NB4 (cell line): ENCODE data around the gene ASIC1.

Experiments
- DNase-seq: peaks from one replicate; pipeline ENCODE4 v3.0.0; 2010; ENCODE audit warnings: low read depth
- H3K4me3 ChIP-seq: one replicate; pipeline ENCODE4 v1.5.1; 2011; ENCODE audit warnings: mild to moderate bottlenecking, low read depth, low read length, moderate library complexity
- MYC ChIP-seq: IDR thresholded peaks from 2 replicates; pipeline ENCODE4 v1.6.1; 2011; ENCODE audit warnings: low read depth, low read length
- POLR2A ChIP-seq: IDR thresholded peaks from 2 replicates; pipeline ENCODE4 v1.6.1; 2011; ENCODE audit warnings: mild to moderate bottlenecking; ENCODE audit not compliant: insufficient read length; ENCODE audit errors: extremely low read depth
- TF ChIP-seq, protein P1 (sequence below): IDR thresholded peaks from 2 replicates; pipeline ENCODE4 v1.6.1; 2011; ENCODE audit warnings: low read depth, low read length
- TF ChIP-seq, protein P2 (sequence below): IDR thresholded peaks from one replicate; pipeline ENCODE4 v1.5.1; 2012; ENCODE audit warnings: low read depth, low read length

Gene ASIC1

DNA sequence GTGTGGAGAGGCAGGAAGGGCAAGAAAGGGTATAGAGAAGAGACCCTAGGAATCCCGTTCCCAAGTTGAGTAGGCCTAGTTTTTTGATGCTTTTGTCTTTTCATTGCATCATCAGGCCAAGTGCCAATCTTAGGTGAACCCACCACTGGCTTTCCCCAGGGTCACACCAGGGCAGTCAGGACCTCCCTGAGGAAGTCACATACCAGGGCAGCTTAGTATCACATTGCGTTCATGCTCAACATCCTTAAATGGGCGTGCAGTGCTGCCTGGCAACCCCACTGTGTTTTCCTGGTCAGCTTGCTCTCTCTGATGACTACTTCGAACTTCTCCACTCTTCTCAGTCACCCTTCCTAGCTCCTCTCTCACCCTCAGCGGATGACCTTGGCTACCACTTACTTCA lies 9.0 kb downstream of the ASIC1 start:
- peak; percentile 67 for DNase-seq
- TF ChIP-seq, protein P1, sequence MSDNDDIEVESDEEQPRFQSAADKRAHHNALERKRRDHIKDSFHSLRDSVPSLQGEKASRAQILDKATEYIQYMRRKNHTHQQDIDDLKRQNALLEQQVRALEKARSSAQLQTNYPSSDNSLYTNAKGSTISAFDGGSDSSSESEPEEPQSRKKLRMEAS, result no peak
- TF ChIP-seq POLR2A, result no peak
- TF ChIP-seq, protein P2, sequence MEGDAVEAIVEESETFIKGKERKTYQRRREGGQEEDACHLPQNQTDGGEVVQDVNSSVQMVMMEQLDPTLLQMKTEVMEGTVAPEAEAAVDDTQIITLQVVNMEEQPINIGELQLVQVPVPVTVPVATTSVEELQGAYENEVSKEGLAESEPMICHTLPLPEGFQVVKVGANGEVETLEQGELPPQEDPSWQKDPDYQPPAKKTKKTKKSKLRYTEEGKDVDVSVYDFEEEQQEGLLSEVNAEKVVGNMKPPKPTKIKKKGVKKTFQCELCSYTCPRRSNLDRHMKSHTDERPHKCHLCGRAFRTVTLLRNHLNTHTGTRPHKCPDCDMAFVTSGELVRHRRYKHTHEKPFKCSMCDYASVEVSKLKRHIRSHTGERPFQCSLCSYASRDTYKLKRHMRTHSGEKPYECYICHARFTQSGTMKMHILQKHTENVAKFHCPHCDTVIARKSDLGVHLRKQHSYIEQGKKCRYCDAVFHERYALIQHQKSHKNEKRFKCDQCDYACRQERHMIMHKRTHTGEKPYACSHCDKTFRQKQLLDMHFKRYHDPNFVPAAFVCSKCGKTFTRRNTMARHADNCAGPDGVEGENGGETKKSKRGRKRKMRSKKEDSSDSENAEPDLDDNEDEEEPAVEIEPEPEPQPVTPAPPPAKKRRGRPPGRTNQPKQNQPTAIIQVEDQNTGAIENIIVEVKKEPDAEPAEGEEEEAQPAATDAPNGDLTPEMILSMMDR, result no peak

DNA sequence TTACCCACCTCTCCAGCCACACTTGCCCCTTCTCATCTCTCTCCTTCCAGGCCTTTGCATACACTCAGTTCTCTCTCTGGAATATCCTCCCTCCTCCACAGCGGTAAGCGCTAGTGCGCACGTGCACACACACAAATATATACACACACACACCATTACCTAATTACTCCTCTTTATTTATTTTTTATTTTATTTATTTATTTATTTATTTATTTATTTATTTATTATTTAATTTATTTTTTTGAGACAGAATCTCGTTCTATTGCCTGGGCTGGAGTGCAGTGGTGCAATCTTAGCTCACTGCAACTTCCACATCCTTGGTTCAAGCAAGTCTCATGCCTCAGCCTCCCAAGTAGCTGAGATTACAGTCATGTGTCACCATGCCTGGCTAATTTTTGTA lies 11.7 kb downstream of the ASIC1 start:
- DNase-seq, result no peak

More for the DNA sequence above, 9.0 kb downstream of the ASIC1 start:
- no peak overlapping the region for H3K4me3 ChIP-seq

DNA sequence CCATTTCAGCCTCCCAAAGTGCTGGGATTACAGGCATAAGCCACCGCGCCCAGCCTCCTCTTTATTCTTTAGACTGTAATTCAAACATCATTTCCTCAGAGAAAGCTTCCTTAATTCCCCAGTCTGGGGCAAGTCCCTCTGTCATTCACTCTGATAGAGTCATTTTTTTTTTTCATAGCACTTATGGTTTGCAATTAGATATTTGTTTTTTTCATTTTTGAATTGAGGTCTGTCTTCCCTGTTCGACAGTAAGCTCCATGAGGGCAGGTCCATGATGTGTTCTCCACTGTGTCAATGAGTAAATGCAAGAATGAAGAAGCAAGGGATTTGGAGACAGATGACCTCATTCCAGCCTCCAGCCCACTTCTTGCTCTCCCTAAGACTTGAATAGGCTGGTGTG lies 12.1 kb downstream of the ASIC1 start:
- TF ChIP-seq POLR2A (no peak), MYC (no peak)
- TF ChIP-seq, protein P2, result no peak
- TF ChIP-seq, protein P1, result no peak
- no peak overlapping the region for H3K4me3 ChIP-seq
- DNase-seq, result no peak

More for the DNA sequence above, 11.7 kb downstream of the ASIC1 start:
- TF ChIP-seq, protein P2, result no peak
- no peak for TF ChIP-seq MYC
- no peak for TF ChIP-seq POLR2A
- TF ChIP-seq, protein P1, result no peak
- no peak overlapping the region for H3K4me3 ChIP-seq

DNA sequence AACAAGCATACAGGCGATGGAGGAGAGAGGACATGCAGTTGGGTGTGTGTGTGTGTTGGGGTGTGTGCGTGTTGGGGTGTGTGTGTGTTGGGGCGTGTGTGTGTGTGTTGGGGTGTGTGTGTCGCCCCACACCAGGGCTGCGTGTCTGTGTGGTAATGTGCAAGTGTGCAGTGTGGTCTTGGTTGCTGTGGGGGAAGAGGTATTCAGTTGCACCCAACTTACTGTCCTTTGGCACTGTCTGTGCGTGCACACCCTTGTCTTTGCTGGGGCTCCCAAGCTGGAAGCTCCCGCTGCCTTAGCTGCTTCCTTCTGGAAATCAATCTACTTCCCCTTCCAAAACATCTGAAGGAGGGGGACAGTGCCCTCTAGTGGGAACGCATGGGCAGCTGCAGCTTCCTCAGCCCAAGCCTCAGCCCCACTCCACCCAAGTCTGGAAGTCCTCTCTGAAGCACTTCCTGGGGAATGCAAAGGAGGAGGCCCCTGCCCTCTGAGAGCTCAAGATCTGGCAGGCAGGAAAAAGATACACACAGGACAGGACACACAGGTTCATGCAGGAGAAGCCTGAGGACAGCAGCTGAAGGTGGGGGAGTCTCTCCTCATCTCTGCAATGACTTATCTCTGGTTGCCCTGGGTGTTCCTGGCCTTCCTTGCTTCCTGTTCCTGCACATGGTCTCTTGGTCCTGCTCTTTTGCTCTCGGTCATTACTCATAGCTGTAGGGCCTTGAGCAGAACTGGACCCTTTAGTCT lies 13.1 kb downstream of the ASIC1 start:
- DNase-seq, result peak; percentile 88
- H3K4me3 ChIP-seq, result no peak overlapping the region
- TF ChIP-seq, protein P2, result peak; percentile 97
- TF ChIP-seq, protein P1, result no peak

DNA sequence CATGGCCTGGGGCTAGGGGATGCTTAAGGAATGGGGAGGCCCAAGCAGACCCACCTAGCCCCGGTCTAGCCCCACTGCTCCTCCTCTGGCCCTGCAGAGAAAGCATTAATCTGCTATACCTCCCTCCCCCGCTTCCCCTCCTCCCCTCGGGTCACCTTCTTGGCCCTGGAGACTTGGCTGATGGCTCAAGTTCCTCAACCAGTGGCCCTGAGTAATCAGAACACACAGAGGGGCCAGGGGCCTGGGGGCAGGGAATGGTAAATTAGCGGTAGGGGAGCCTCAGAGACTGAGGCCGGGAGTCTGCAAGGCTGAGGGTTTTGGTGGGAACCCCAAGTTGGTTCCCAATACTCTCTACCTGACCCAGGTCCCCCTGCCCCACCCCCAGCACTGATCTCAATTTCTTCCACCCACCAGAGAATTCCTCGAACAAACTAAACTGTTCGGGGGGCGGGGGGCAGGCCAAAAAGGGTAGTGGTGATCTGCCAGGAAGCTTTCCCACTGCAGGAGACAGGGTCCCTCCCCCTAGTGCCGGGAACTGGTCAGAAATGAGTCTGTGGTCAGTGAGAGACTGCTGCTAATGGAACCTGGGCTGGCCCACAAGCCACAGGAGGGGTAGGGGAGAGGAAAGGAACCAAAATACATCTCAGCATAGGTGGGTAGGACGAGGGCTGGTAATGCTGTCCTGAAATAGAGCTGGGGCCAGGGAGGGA lies 15.0 kb downstream of the ASIC1 start:
- no peak overlapping the region for H3K4me3 ChIP-seq
- peak; percentile 30 for DNase-seq
- TF ChIP-seq POLR2A (no peak), MYC (no peak)
- TF ChIP-seq, protein P2, result no peak
- TF ChIP-seq, protein P1, result no peak
